NCI-H128 (cell line): ENCODE data around the gene DPYSL5.
"Not testable (repeated sequence)": the region's sequence is repeated elsewhere in the genome, so short reads cannot be mapped to it uniquely, and the experiment has no call there.

ENCODE experiments used
- DNase-seq: peaks from one replicate; lab custom pipeline; 2025; ENCODE audit not compliant: unreplicated experiment; lab: John Stamatoyannopoulos, UW

Gene DPYSL5

DNA sequence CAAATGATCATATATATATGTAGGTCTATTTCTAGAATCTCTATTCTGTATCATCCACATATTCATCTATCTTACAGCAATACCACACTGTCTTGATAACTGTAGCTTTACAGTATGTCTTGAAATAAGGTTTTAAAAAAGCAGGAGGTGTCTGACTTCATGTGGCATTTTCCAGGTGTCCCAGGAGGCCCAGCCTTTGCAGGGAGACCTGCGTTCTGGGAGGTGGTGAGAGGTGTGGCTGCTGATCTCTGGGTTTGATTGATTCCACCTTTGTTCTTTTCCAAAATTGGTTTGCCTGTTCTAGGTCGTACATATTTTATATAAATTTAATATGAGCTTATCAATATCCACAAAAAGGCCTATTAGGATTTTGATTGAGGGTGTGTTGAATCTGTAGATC, 26.6 kb downstream of the DPYSL5 start:
- no peak for DNase-seq

DNA sequence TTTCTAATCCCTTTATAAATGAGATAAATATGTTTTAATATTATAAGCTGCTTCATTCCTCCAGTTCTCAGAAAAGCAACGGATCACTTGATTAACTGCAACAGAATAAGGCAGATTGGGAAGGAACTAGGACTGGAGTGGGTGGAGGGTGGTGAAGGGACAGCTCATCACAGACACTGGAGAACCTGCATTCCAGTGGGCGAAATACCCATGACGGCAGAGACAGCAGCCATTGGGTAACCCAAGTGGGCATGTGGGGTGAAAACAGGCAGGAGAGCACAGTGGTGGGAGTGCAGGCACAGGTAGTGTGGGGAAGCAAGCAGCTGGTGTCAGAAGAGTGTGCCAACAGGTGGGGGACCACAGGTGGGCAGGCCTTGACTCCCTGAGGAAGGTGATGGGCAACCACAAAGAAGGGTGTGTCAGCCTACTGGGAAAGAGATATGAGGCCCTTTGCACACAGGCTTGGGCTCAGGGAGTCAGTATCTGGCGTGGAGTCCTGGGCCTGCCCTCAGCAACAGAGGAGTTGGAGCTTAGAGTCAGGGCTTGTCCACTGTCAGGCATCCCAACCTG, 27.2 kb downstream of the DPYSL5 start:
- no peak for DNase-seq

DNA sequence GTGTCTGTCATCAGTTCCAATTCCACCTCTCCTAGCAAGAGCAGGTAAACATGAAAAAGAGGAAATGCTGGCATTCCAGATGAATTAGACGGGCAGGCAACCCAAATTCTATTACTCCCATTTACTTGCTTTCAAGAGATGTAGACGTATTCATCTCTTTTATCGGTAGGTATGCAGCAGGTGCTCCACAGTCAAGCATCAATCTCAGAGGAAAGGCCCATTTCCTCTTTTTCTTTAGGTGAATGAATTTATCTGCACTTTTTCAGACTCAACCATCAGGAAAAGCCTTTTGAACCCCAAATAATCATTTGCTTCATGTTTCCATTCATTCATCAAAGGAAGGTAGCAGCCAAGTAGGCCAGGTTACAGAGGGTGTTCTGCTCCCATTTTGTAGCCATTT, 27.9 kb downstream of the DPYSL5 start:
- no peak for DNase-seq

DNA sequence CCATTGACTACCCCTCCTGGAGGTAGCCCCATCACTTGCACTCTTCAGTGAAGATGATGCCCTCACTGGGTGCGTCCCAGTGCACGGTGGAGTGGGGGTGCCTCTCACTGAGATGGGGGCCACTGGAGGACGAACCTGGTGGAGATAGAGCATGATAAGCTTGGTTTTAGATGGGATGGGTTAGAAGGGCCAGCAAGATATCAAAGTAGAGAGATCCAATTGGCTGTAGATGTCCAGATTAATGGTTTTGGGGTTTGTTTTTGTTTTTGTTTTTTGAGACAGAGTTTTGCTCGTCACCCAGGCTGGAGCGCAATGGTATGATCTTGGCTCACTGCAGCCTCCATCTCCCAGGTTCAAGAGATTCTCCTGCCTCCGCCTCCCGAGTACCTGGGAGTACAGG, 28.3 kb downstream of the DPYSL5 start:
- DNase-seq = no peak

DNA sequence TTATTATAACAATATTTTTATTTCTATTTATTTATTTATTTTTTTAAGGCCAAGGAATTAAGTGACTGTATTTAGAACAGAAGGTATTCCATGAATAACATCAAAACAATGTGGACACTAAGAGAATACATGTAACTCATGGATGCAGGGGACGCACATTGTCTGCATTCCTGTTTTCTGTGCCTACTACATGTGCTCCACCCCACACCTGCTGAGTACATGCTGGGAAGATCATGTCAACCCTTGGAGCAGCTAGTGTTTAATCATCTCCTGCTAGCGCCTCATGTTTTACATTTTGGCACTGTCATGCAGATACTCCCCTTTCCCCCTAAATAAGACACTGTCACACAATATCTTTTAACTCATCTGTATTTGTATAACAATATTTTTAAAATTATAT, 29.3 kb downstream of the DPYSL5 start:
- DNase-seq = no peak

DNA sequence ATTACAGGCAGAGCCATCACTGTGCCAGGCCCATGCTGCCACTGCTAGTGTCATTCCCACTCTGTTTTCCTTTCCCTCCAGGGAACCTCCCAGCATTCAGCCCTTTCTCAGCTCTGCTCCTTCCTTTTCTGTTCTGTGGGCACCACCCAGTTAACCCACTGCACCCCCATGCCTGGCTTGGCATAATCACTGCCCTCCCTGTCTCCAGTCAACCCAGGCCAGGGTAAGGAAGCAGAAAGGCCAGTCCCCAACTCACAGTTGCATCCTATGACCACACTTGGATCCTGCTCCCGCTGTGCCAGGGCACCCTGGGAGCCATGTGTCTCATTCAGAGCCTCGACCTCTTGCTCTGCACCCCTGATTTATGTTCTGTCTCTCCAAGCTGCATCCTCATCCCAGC, 32.2 kb downstream of the DPYSL5 start:
- DNase-seq = no peak

DNA sequence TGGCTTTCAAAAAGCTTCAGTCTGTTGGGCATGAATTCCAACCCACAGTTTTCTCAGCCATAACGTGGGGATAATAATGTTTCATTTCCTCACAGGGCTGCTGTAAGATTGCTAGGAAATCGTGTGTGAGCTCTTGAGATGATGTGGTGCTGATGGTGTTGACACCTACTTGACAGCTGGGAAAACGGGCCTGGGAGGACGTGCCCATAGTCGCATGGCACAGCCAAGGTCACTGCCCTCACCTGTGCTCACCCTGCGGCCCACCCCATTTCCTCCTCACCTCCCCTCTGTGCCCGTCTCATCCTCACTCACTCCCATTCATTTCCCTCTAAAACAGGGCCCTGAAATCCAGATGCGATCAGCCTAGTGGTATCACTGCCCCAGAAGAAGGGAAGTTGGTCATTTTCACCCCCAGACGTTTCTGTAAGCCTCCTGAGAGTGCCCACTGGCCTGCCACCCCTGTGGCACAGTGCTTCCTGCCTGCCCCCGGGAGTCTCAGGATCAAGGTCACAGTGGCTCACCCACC, 33.0 kb downstream of the DPYSL5 start:
- DNase-seq = no peak

DNA sequence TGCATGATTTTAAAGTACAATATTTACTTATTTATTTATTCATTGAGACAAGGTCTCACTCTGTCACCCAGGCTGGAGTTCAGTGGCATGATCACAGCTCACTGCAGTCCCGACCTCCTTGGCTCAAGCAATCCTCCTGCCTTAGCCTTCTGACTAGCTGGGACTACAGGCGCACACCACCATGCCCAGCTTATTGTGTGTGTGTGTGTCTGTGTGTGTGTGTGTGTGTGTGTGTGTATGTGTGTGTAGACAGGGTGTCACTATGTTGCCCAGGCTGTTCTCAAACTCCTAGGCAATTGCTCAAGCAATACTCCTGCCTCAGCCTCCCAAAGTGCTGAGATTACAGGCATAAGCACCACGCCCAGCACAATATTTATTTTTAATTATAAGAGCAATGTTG, 34.3 kb downstream of the DPYSL5 start:
- DNase-seq = not testable (repeated sequence)

DNA sequence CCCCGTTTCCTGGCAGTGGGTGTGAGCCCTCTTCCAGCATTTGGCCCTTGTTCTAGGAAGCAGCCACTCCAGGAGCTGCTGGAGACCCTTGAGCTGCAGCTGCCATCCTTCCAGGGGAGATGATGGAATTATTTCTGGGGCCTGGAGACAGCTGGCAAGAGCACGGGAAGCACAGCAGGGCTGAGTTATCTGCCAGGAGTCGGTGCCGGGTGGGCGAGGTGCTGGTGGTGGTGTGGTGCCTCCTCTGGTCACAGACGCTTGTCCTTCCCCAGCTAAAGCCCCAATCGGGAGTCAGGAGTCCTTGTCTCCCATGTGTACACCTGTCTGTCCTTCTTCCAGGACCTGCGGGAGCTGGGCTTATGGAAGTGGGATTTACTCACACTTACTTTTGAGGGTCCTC, 36.0 kb downstream of the DPYSL5 start:
- DNase-seq = no peak

DNA sequence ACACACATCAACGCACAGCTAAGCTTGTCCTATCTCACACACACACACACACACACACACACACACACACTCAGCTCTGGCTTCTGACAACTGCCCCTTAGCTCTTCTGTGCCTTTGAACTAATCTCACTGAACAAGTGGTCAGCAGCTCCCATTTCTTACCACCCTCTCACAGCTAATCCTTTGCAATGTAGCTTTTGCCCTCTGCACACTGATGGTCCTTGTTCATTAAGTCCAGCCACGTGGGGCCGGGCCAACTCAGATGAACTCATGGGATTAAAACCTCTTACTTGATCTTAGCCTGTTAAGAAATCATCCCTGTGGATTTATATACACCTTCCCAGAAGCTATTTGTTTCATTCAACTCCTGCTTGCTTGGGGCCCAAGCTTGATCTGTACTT, 36.6 kb downstream of the DPYSL5 start:
- DNase-seq = no peak

DNA sequence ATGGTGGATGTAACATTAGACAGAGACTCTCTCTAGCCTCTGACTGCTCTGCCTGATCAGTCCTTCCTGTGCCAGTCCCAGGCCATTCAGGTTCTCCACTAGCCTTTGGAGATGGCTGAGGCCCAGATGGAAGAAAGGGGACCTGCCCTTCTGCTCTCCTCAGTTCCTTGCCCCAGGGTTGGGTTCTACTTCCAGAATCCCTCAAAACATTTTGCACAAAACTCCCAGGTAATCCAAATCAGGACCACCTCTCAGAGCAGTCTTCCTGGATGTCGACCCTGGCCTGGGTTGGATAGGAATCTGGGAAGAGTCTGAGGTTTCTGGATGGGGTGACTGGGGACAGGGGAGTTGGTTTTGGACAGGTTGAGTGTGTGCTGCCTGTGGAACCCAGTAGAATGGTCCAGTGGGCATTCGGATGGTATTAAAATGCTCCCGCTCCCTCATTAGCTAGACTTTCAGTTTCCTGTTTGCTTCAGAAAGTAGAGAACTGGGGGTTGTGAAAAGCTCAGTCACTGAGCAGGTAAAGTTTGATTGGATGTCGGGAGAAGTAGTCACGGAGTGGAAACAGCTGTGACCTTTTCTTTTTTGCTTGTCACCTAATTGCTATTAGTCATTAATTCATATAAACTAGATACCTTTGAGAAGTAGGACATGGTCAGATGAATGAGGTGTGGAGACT, 37.9 kb downstream of the DPYSL5 start:
- no peak for DNase-seq

DNA sequence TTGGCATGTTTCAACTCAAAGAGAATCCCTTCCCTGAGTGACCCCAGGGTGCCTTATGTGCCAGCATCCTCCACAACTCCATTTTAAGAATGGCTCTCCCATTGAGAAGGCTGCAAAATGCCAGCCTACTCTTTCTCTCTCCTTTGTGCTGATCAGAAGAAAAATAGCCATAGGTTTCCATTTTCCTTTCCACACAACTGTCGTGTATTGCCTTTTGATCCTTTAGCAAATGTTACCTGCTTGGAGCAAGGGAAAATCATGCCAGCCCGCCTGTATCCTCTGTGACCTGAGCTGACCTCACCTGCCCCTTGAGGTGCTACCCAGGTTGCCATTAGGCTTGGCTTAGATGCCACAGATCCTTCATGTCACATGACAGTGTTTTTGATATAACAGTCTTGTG, 38.8 kb downstream of the DPYSL5 start:
- no peak for DNase-seq

DNA sequence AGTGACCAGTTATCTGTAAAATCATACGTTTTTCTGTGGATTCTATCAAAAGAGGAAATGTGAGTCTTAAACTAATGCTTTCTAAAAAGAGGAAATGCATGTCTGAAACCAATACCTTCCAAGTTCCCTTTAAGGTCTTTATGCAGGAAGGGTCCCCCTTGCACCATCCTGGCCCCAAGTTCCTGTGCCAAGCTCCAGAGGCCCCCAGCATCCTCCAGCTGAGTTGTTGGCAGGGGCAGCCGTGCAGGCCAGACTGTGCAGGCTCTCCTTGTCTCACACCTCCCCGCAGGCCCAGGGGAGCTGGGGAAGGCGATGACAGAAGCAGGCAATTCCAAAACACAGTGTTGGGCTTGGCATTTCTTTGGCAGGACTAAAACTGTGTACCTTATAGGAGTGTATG, 39.2 kb downstream of the DPYSL5 start:
- no peak for DNase-seq

DNA sequence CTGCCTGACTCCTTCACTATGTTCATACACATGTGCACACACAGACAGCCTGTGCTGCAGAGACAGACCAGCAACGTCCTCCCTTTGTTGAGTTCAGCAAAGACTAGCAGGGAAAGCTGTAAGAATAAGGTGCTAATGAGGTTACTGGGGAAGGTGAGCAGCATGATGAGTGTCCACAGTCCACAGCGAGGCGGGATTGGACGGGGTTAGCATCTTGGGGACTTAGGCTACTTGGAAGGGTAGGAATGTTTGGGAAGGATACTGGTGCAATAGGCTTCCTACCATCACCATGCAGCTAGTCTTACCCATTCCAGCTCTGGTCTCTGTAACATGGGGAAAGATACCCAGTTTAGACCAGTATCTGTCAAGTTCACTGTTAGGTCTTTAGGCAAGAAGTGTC, 41.9 kb downstream of the DPYSL5 start:
- no peak for DNase-seq

DNA sequence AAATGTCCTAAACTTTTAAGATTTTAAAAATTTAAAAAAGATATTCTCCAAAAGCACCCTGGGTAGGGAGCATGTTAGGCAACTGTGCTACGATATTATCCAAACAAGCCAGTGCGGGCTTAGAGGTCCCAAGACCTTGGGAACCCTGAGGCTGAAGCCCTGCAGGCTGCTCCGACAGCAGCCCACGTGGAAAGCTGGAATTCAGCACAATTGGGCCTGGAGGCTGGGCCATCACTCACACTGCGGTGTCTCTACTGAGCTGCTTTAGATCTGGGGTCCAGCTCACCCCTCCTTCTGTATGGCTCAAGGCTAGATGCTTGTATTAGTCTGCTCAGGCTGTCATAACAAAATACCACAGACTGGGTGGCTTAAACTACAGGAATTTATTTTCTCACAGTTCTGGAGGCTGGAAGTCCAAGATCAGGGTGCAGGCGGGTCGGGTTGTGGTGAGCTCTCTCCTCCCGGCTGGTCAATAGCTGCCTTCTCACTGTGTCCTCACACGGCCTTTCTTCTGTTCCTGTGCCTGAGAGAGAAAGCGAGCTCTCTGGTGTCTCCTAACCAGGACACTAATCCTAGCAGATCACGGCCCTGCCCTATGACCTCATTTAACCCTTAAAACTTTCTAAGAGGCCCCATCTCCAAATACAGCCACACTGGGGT, 42.5 kb downstream of the DPYSL5 start:
- DNase-seq = no peak

DNA sequence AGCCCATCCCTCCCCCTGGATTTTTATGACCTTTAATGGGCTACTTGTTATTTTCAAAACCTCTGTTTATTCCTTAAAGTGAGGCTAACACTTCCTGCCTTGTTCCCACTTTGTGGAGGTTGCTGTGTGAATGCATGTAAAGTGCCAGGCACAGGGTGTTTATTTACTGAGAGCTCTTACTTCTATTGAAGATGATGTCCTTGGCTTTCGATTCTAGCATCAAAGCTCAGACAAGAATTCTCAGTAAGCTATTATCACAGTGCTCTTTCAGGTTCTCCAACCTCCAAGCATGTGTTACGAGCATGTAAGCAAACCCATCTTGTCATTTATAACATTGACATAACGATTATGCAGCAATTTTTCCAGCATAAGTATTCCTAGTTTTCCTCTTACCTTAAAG, 44.2 kb downstream of the DPYSL5 start:
- no peak for DNase-seq

DNA sequence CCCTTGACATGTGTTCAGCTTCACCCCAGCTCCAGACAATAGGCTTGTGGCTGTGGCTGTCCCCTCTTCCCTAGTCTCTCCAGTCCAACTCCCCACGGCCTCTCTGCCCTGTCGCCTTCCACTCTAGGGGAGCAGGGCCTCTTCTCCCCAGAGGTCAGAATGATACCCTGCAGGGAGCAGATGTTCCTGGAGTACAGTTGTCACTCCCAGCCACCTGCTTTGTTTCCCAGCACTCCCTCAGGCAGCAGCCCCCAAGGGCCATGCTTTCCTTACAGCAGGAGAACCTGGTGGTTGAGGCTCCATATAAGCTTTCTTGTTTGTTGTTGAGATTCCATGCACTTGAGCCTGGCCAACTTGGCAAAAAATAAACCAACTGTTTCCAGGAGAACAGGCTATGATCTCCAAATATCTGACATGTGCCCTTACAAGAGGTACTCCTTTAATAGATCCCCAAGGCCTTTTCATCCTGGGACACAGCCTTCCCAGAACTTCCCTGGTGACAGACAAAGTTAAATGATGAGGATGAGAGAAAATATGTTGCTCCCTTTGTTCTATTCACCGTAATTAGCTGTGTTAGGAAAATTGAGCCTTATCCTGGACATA, 45.1 kb downstream of the DPYSL5 start:
- no peak for DNase-seq

DNA sequence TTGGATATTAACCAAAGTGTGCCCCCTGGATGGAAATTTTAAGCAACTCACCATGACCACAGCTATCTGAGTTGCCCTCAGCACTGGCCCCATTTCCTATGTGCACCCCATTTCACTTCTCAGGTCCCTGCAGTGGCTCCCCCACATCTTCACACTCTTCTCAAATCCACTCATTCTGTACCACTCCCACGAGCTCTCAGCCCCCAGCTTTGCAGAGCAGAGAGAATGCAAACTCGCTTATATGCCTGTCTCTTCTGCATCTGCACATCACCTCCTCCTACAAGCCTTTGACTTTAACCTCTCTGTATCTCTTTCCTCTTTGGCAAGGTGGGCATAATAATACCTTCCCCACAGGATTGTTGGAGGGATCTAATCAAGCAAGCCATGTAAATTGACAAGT, 46.2 kb downstream of the DPYSL5 start:
- no peak for DNase-seq

DNA sequence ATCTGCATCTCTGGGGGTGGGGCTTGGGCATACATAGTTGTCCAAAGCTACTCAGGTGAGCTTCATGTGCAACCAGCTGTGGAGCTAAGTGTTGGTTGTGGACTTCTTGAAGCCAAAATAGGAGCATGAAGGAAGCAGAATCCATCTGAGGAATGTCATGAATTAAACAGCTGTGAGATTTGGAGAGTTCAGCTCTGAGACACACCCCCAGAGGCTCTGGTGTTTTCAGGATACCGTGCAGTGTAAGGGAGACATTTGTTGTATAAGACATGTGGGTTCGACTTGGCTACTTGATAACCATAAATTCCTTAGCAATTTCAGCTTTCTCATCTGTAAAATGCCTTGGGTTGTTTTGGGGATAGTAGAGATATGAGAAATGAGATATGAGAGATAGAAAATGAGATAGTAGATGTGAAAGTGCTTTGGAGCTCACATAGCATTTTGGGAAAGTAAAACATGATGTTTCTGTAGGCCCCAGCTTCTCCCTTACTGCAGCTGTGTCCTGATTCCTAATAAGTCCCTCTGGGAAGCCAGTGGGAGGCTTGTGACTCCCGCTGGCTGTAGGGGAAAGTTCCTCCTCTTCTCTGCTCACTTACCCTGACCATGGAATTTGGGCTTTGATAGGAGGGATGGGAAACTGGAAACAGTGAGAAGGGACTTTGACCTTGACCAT, 50.0 kb downstream of the DPYSL5 start:
- DNase-seq = no peak

DNA sequence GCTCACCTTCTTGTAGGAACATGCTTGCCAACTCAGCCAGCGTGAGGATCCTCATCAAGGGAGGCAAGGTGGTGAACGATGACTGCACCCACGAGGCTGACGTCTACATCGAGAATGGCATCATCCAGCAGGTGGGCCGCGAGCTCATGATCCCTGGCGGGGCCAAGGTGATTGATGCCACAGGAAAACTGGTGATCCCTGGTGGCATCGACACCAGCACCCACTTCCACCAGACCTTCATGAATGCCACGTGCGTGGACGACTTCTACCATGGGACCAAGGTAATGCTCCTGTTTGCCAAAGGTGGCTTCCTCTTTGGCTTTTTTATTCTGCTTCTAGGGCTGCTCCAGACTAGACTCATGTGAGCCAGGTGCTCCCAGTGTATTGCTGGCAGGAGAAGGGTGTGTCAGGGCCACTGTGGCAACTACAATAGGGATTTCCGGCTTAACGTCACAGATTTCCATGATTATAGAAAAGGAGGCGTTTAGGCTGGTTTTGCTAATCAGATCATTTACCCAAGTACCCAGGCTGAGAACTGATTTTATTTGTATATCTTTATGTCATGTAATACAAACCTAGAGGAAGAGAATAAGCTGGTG, 50.6 kb downstream of the DPYSL5 start:
- no peak for DNase-seq

DNA sequence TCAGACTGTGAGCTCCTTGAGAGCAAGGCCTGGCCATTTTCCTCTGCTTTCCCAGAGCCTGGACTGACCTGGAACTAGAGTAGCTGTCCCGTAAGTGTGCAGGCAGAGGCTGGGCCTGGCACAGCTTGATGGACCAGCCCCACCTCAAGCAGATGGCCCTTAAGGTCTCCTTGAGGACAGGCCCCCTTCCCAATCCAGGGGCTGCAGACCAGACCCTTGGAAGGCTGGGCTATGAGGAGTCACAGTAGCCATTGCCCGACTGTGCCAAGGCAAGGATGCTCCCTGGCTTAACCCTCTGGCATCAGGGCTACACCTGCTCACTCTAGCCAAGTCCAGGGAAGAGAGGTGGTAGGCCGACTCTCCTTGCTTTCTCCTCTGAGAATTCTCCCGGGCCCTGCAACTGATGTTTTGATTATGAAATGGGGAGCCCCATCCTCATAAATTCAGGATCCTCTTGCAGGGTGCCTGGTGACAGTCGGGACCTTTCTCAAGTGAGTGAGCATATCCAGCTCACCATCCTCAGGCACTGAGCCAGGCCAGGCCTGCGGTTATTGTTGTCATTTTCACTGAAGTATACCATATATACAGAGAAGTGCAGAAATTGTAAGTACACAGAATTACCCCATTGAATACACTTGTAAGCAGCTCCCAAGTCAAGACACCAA, 51.7 kb downstream of the DPYSL5 start:
- DNase-seq = no peak
